Measurements from ENCODE around the gene GGACT. TPM values are rescaled to one million over a fixed set of nuclear protein-coding genes. Genes with fewer than 3 reads are reported as not detected.

The GGACT gene
- total and polyA plus RNA-seq, 2 of the 8 experiments (the other 6 are each of a cell fraction or from before 2014, with no cell fraction given) = 1.1 to 1.5 TPM

GRCh38 chr13:100513171-100513570 is 75.4 kb downstream of the GGACT start (continued):
- TF ChIP-seq BCL11A (IDR thresholded peaks at IDR 0.05; ENCODE audit: low read depth in 2 of 2, low read length in 2 of 2) (no peak), E2F6 (IDR thresholded peaks at IDR 0.05) (no peak)

Data from H1 (cell line).